Activated CD8-positive, alpha-beta memory T cell treated with anti-CD3 and anti-CD28 coated beads, Interleukin-2, amount 50 U/mL, for 4 hours (primary cell): Measurements from ENCODE around the gene LBR.
"Not testable (repeated sequence)": the region's sequence is repeated elsewhere in the genome, so short reads cannot be mapped to it uniquely, and the experiment has no call there.

ENCODE experiments used
- DNase-seq: peaks from one replicate; pipeline ENCODE4 v3.0.0-alpha.2; 2020

LBR gene

DNA sequence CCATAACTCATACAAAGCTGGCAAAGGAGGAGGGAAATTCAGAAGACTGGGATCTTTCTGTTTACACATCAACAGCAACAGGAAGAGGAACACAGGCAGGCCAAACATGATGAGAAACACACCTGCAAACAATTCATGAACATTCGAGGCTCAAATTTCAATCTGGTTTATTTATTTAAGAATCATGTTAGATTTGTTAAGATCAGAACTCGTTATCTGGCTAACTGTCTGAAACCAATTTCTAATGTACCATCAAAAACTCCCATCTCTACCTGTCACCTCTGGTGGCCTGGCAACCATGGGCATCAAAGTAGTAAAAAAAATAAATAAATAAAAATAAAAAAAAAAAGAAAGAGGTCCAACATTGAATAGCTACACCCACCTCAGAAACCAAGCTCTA is 9.8 kb downstream of the LBR start:
- no peak for DNase-seq

DNA sequence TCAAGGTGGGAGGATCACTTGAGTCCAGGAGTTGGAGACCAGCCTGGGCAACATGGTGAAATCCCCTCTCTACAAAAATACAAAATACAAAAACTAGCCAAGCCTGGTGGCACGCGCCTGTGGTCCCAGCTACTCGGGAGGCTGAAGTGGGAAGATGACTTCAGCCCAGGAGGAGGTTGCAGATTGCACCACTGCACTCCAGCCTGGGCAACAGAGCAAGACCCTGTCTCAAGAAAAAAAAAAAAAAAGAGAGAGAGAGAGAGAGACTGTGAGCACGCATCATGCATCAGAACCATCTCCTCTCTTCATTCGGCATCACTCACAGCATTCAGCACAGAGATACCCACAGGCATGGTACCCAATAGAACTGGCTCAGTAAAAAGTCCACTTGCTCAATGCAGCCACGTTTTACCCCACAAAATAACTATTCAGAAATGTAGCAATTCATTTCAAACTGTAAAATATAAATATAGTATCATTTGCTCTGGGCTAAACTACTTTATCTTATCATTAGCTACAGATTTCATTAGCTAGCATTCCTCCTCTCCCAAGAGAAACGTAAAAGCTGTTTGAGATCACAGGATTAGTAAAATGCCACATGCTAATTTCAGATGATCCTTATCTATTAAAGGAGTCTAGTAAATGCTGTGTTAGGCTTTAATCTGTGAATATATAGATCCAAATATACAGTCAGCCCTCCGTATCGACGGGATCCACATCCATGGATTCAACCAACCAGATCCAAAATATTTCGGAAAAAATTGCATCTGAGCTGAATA is 11.7 kb downstream of the LBR start:
- DNase-seq = no peak

DNA sequence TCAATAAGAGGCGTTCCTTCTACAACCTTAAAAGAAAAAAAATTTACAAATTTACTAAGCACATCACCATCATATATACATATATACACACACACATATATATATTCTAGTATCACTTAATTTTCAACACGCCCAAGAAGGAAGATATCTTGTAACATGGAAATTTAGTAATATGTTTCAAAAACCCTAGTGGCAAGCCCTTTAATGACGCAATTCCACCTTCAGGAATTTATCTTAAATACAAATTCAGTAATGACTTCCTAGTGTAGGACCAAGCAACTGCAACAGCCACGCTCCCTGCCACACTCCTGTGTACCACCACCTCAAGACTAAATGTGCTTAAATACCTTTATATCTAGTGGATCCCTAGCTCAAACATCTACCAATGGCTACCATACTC is 12.5 kb downstream of the LBR start:
- DNase-seq = no peak

GRCh38 chr1:225413708-225414375 is 14.0 kb downstream of the LBR start:
- DNase-seq = no peak

DNA sequence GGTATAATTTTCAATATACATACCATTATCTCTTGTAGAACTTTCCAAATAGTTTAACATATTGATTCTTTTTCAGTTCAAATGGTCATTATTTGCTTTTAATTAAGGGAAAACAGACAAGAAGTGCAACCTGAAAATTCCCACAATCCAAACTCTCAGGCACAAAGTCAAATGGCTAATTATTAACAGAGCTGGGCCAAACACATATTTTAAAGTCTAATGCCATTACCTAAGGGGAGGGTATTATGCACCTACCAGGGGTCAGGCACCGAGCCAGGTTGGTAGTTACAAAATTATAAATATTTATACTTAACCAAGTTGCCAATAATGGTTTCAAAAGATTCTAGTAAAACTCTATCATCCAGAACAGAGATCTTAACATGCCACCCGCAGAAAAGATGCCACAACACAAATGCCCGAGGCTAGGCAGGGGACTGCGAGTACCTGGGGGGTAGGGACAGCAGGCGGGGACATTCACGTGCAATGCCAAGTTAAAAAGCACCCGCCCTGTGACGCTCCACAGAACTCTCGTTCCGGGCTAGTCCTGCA is 15.0 kb downstream of the LBR start:
- no peak for DNase-seq

- no peak for DNase-seq
Measured at GRCh38 chr1:225412321-225412720, 15.5 kb downstream of the LBR start.

DNA sequence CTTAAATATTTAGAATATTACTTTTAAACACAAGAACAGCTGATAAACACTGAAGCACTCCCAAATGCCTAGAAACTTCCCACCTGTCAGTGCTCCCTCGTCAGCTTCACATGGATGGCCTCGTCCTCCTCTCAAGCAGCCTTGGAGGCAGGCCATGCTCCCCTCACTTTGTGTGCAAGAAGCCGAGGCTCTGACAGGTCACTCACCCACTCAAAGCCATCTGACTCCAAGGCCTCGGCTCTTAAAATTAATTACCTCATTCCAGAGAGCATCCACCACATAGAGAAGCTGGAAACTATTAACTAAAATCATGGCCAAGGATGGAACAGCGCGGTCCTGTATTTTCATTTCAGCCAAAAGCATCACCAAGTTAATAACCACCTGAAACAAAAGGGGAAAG is 17.8 kb downstream of the LBR start:
- DNase-seq = no peak

DNA sequence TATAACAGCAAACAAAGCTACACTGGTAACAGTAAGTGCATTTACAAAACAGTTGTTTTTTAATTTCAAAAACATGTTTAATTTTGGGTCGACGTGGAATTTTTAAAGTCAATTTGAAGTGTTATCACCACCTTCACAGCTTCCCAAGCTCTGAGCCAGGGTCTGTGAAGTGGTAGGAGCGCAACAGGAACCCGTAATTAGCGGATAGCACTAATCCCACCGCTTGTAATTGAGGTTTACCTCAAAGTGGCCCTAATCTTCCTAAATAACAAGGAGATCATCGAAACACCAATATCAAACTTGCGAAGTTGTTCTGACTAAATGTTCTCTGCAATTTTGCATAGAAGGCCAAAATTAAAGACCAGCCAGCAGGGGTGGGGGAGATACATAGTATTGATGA is 18.8 kb downstream of the LBR start:
- DNase-seq = no peak

- no peak for DNase-seq
Measured at GRCh38 chr1:225408249-225408648, 19.6 kb downstream of the LBR start.

DNA sequence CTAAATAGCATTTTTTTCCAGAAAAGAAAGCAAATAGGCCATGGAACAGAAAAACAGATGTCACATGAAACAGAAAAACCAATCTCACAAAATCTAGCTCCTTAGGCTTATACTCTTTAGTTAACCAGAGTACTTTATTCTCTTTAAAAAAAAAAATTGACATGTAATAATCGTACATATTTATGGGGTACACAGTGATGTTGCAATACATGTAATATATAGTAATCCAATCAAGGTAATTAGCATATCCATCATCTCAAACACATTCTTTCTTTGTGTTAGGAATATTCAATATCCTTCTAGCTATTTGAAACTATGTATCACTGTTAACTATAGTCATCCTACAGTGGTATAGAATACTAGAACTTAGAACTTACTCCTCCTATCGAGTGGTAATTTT is 20.1 kb downstream of the LBR start:
- no peak for DNase-seq

DNA sequence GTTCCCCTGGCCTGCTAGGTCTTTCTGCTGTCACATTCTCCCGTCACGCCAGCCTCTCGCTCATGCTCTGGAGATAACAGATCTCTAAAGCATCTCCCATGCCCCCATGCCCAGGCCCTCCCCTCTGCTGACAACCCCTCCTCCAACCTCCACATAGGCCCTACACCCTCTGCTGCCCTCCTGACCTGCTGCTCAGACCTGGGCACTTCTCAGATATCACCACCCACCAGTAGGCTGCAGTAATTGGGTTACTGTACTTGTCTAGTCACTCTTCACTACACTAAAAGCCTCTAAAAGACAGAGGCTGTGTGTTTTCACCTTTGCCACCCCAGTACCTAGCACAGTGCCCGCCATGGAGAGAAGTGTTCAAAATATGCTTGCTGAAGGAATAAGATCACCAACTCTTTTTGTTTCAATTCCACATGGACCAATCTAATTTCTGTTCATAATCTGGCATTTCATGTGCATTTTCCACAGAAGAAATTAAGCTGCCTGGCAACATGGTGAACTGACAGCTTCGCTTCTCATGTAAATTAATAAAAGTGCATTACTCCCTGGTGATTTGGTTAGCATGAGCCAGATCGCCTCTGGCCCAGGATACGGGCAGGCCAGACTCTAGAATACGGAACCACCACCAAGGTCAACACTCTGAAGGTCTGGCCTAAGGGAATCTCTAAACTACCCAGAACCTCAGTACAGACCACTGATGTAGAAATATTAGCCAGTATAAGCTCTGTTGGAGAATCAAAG is 20.7 kb downstream of the LBR start:
- no peak for DNase-seq

- no peak for DNase-seq
Measured at GRCh38 chr1:225400968-225401367, 26.9 kb downstream of the LBR start.

DNA sequence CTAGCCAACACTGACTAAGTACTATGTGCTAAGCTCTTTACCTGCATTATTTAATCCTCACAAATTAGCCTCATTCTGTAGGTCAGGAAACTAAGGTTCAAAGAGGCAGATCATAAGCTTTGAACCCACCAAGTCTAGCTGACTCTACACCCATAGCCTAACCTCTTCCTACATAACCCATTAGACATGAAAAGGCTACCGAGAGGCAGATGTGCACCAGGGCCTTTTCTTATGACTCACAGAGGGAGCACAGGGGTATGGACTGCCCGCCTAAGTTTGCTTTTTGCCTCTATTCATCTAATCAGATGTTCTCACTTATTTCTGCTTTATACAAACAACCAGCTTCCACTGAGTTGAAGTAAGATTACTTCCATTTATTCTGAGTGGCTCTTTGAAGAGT is 31.5 kb downstream of the LBR start:
- no peak for DNase-seq

DNA sequence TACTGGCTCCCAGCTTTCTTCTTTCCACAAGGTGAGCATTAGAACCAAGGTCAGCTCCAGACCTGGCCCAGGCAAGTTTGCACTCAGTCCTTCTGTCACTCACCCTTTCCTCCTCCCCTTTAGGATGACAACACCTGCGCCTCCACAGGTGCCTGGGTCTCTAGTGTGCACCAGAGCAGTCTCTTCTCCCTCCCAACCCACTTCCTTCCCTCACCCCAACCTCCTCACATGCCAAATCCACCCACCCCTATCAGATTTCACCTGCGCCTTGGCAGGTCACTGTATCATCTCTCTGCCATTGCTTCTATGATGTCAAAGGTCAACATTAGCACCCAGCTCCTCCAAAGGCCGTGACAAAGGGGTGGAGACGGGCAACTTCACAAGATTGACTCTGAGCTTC is 38.0 kb downstream of the LBR start:
- no peak for DNase-seq

DNA sequence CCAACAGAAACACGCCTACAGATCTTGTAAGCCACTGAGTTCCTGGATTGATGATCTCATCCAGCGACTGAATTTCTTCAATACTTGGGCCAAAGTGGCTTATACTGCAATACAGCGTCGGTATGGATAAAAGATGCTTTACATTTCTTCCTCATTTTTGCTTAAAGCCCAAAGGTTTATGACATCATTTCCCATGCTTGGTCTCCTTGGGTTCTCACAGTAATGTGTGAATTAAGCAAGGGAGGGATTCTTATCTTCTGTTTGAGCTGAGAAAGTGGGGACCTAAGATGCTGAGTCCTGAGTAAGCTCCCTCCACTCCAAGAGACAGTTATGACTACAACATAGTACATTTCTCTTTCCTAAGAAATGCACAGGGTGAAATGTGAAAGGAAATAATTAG is 39.5 kb downstream of the LBR start:
- DNase-seq = no peak

GRCh38 chr1:225386860-225387259 is 41.0 kb downstream of the LBR start:
- not testable (repeated sequence) for DNase-seq

GRCh38 chr1:225380691-225381090 is 47.1 kb downstream of the LBR start:
- DNase-seq = no peak

DNA sequence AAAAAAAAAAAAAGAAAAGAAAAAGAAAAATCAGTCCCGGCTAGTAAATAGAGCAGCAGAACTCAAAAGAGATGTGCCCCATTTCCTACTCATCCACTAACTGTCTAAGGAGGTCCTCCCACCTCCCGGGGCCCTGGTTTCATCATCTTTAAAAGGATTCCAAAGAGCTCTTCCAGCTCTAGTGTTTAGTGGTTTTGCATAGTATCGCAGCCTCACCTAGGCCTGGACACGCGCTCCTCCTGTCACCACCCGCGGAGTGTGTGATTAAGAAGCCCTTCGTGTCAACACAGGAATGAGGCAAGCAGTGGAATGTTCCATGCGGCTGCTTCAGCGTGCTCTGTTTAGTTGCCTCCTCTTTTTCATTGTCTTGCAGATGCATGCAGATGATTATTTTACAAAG is 49.0 kb downstream of the LBR start:
- no peak for DNase-seq

DNA sequence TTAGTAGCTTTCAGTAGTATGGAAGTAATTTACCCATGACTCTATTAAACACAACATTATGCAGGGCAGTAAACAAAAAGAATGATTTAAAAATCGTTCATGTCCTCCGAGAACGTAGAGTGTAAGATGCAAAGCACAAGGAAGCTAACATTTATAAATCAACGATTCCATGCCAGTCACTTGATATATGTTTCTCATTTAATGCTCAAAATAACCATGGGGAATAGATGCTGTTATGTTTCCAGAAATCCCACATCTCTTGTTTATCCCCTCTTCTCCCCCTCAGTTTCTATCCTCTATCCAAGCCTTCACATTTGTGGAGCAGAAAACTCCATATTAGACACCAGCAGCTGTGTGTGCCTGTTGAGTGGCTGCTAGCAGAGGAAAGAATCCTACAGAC is 52.8 kb downstream of the LBR start:
- no peak for DNase-seq

DNA sequence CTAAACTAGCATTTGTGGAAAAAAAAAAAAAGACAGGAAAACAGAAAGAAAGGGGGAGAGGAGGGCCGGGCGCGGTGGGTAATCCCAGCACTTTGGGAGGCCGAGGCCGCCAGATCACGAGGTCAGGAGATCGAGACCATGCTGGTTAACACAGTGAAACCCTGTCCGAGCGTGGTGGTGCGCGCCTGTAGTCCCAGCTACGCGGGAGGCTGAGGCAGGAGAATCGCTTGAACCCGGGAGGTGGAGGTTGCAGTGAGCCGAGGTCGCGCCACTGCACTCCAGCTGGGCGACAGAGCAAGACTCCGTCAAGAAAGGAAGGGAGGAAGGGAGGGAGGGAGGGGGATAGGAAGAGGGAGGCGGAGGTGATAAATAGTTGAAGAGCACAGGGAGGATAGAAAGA is 54.7 kb downstream of the LBR start:
- no peak for DNase-seq

GRCh38 chr1:225371366-225372010 is 56.4 kb downstream of the LBR start:
- DNase-seq = no peak

DNA sequence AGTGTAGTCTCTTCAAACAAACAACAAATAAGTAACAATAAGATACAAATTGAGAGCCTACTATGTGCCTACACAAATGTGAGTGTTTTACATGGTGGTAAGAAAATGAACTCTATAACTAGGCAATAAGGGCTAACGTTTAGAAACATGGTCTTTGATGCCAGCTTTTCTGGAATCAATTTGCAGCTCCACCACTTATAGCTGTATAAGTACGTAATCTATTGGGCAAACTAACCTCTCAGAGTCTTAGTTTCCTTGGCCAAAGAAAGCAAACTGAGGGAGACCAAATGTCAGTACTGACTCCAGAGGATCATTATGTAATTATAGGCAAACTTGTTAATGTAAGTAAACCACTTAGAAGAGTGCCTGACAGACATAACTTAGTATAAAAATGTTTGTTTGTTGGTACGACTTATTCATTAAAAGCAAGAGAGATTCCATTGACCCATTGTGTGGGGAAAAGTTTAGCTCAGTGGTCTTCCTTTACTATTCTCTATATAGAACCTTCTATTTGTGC is 59.7 kb downstream of the LBR start:
- no peak for DNase-seq

DNA sequence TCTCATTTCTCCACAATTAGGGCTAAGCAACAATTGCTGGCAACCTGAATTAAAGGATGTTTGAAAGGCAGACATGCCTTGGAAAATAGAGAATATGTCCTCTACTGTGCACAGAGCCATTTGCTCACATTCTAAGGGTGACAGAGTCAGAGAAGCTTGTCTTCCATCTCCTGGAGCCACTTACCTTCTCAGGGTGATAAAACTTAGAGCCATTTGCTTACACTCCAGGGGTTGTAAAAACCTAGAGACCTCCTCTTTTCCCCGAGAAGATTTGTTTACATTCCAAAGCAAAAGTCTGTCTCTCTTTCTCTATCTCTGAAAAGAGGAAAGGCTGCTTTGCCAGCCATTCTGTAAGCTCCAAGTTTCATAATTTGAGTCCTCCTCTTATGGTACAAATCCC is 61.3 kb downstream of the LBR start:
- DNase-seq = no peak
